ENCODE data around the gene CHST9. TPM values are rescaled to one million over a fixed set of nuclear protein-coding genes. Genes with fewer than 3 reads are reported as not detected.
"Not testable (repeated sequence)": the region's sequence is repeated elsewhere in the genome, so short reads cannot be mapped to it uniquely, and the experiment has no call there.

CHST9 gene
- total and polyA plus RNA-seq, 12 donors = 0.22 to 11.8 (median 4.0) TPM

GRCh38 chr18:26940744-26941398 is 244.2 kb downstream of the CHST9 start:
- 80 to 85% methylated on average over 5 of the region's 5 CpGs for WGBS, 2 donors
- Histone ChIP-seq H3K27me3 (no peaks in the 10 kb centered on the region), H3K9me3 (no peaks in the 10 kb centered on the region), H3K4me3 (no peak overlapping the region), H3K4me1 (peaks cover 0 to 4% (median 0%) of the 10 kb centered on the region in 9 donors), H3K27ac (no peak overlapping the region), H3K36me3 (no peaks in the 10 kb centered on the region)
- ATAC-seq (peak in 2 of 8 donors; percentile 51 to 70), DNase-seq (peak in 1 of 2 donors; percentile 8)
- no peak for TF ChIP-seq CTCF (IDR thresholded peaks at IDR 0.05)
- intact Hi-C loops (cut with DNase I) = no loop called here

- Histone ChIP-seq H3K9me3 (no peaks in the 10 kb centered on the region), H3K4me1 (no peaks in the 10 kb centered on the region), H3K36me3 (no peaks in the 10 kb centered on the region), H3K4me3 (no peak overlapping the region), H3K27ac (no peak overlapping the region), H3K27me3 (no peaks in the 10 kb centered on the region)
- TF ChIP-seq CTCF (IDR thresholded peaks at IDR 0.05) = no peak
- ATAC-seq (no peak), DNase-seq (no peak)
- 84 to 90% methylated on average over 2 of the region's 2 CpGs for WGBS, 2 donors
- intact Hi-C loops (cut with DNase I) = no loop called here
Observed at GRCh38 chr18:26931659-26932058, 253.4 kb downstream of the CHST9 start.

- H3K4me1 ChIP-seq = no peaks in the 10 kb centered on the region
- intact Hi-C loops (cut with DNase I) = no loop called here
- no peak for ATAC-seq
Observed at GRCh38 chr18:26930630-26931029, 254.5 kb downstream of the CHST9 start.

GRCh38 chr18:26928670-26929313 is 256.3 kb downstream of the CHST9 start:
- intact Hi-C loops (cut with DNase I) = no loop called here

More at GRCh38 chr18:26930630-26931029, 254.5 kb downstream of the CHST9 start:
- 0 to 56% methylated on average over 1 of the region's 1 CpG for WGBS, 2 donors
- Histone ChIP-seq H3K9me3 (no peaks in the 10 kb centered on the region), H3K27ac (no peak overlapping the region), H3K4me3 (no peak overlapping the region), H3K27me3 (no peaks in the 10 kb centered on the region), H3K36me3 (no peaks in the 10 kb centered on the region)
- TF ChIP-seq CTCF (IDR thresholded peaks at IDR 0.05) = no peak
- DNase-seq = no peak

GRCh38 chr18:26927822-26928221 is 257.3 kb downstream of the CHST9 start:
- H3K27ac ChIP-seq; H3K27me3 ChIP-seq; H3K9me3 ChIP-seq; intact Hi-C loops (cut with DNase I); ATAC-seq; DNase-seq; H3K4me3 ChIP-seq; H3K36me3 ChIP-seq; H3K4me1 ChIP-seq: not testable (repeated sequence)
- 45 to 46% methylated on average over 8 of the region's 8 CpGs for WGBS, 2 donors

More at GRCh38 chr18:26928670-26929313, 256.3 kb downstream of the CHST9 start:
- WGBS, 2 donors = 62 to 65% methylated on average over 3 of the region's 3 CpGs
- Histone ChIP-seq H3K4me3 (no peak overlapping the region), H3K4me1 (no peaks in the 10 kb centered on the region), H3K27ac (no peak overlapping the region), H3K36me3 (no peaks in the 10 kb centered on the region), H3K9me3 (no peaks in the 10 kb centered on the region), H3K27me3 (no peaks in the 10 kb centered on the region)
- TF ChIP-seq CTCF (IDR thresholded peaks at IDR 0.05) = no peak
- DNase-seq (no peak), ATAC-seq (no peak)
